IPS DF 6.9 (cell line): ENCODE data around the gene ABHD6.

ENCODE experiments used
- DNase-seq: peaks from one replicate; pipeline ENCODE4 v3.0.0-alpha.2; 2013; ENCODE audit warnings: low read depth, low spot score
- H3K27ac ChIP-seq: one replicate; pipeline ENCODE4 v1.5.1; 2013; ENCODE audit warnings: low read length, control low read depth
- H3K27me3 ChIP-seq: 2 replicates; pipeline ENCODE4 v1.6.1; 2013; ENCODE audit warnings: mild to moderate bottlenecking, low read length; ENCODE audit not compliant: control insufficient read depth, insufficient read depth
- H3K36me3 ChIP-seq: 2 replicates; pipeline ENCODE4 v1.6.1; 2013; ENCODE audit warnings: low read length; ENCODE audit not compliant: control insufficient read depth, insufficient read depth
- H3K4me1 ChIP-seq: 2 replicates; pipeline ENCODE4 v1.6.1; 2013; ENCODE audit warnings: low read length; ENCODE audit not compliant: control insufficient read depth, insufficient read depth
- H3K4me3 ChIP-seq: 2 replicates; pipeline ENCODE4 v1.5.1; 2013; ENCODE audit warnings: mild to moderate bottlenecking, low read length
- H3K9me3 ChIP-seq: 2 replicates; pipeline ENCODE4 v1.6.1; 2013; ENCODE audit warnings: low read length, inconsistent platforms; ENCODE audit not compliant: control insufficient read depth, insufficient read depth
- WGBS: extraction: QIAGEN DNeasy Blood & Tissue Kit; methylation state at CpG from one replicate; pipeline ENCODE4 v1.1.7; 2013; ENCODE audit warnings: mixed read lengths, missing lambda C conversion rate; ENCODE audit not compliant: insufficient read length, insufficient coverage; 5-methylcytosine and 5-hydroxymethylcytosine counted together

ABHD6 gene

GRCh38 chr3:58322793-58323192, 85.2 kb downstream of the ABHD6 start:
- Histone ChIP-seq H3K9me3 (no peaks in the 10 kb centered on the region), H3K27me3 (no peaks in the 10 kb centered on the region), H3K4me1 (peaks cover 4% of the 10 kb centered on the region; the same call in 1 of the 2 replicates), H3K27ac (no peak overlapping the region), H3K36me3 (no peaks in the 10 kb centered on the region; the same call in 1 of the 2 replicates), H3K4me3 (no peak overlapping the region)
- no CpG with 5 or more reads among the region's 1 CpG for WGBS
- DNase-seq, result no peak

- peaks cover 4% of the 10 kb centered on the region; the same call in 1 of the 2 replicates for H3K4me1 ChIP-seq
- H3K27ac ChIP-seq, result no peak overlapping the region
- no peak overlapping the region for H3K4me3 ChIP-seq
- H3K27me3 ChIP-seq, result no peaks in the 10 kb centered on the region
- no peaks in the 10 kb centered on the region for H3K36me3 ChIP-seq
- no CpG with 5 or more reads among the region's 3 CpGs for WGBS
- no peak for DNase-seq
- no peaks in the 10 kb centered on the region for H3K9me3 ChIP-seq
These were observed 86.2 kb downstream of the ABHD6 start for GRCh38 chr3:58323529-58324390.

- no peaks in the 10 kb centered on the region for H3K9me3 ChIP-seq
- peaks cover 4% of the 10 kb centered on the region; the same call in 1 of the 2 replicates for H3K4me1 ChIP-seq
- H3K4me3 ChIP-seq, result no peak overlapping the region
- H3K27ac ChIP-seq, result no peak overlapping the region
- DNase-seq, result no peak
- H3K36me3 ChIP-seq, result no peaks in the 10 kb centered on the region
- H3K27me3 ChIP-seq, result no peaks in the 10 kb centered on the region
- WGBS, result no CpG with 5 or more reads among the region's 7 CpGs
These were observed 87.1 kb downstream of the ABHD6 start for GRCh38 chr3:58324391-58325390.

- no CpG with 5 or more reads among the region's 2 CpGs for WGBS
- peaks cover 4% of the 10 kb centered on the region; the same call in 1 of the 2 replicates for H3K4me1 ChIP-seq
- no peaks in the 10 kb centered on the region for H3K9me3 ChIP-seq
- no peak for DNase-seq
- no peak overlapping the region for H3K27ac ChIP-seq
- no peak overlapping the region for H3K4me3 ChIP-seq
- H3K27me3 ChIP-seq, result no peaks in the 10 kb centered on the region
- no peaks in the 10 kb centered on the region for H3K36me3 ChIP-seq
These were observed 88.0 kb downstream of the ABHD6 start for GRCh38 chr3:58325525-58325992.

- WGBS, result no CpG with 5 or more reads among the region's 8 CpGs
- Histone ChIP-seq H3K4me3 (no peak overlapping the region), H3K27ac (no peak overlapping the region), H3K36me3 (no peaks in the 10 kb centered on the region), H3K4me1 (peaks cover under 1% of the 10 kb centered on the region; the same call in 1 of the 2 replicates), H3K9me3 (no peaks in the 10 kb centered on the region), H3K27me3 (no peaks in the 10 kb centered on the region)
- no peak for DNase-seq
These were observed 88.8 kb downstream of the ABHD6 start for GRCh38 chr3:58326267-58326900.

GRCh38 chr3:58329150-58329921, 91.7 kb downstream of the ABHD6 start:
- DNase-seq, result no peak
- no peaks in the 10 kb centered on the region for H3K36me3 ChIP-seq
- H3K4me1 ChIP-seq, result no peaks in the 10 kb centered on the region
- H3K4me3 ChIP-seq, result no peak overlapping the region
- no peaks in the 10 kb centered on the region for H3K27me3 ChIP-seq
- no peak overlapping the region for H3K27ac ChIP-seq
- H3K9me3 ChIP-seq, result no peaks in the 10 kb centered on the region
- no CpG with 5 or more reads among the region's 8 CpGs for WGBS

- DNase-seq, result no peak
- H3K4me1 ChIP-seq, result no peaks in the 10 kb centered on the region
- H3K36me3 ChIP-seq, result no peaks in the 10 kb centered on the region
- no peaks in the 10 kb centered on the region for H3K27me3 ChIP-seq
- H3K4me3 ChIP-seq, result no peak overlapping the region
- no peak overlapping the region for H3K27ac ChIP-seq
- no peaks in the 10 kb centered on the region for H3K9me3 ChIP-seq
- WGBS, result no CpG with 5 or more reads among the region's 5 CpGs
These were observed 92.4 kb downstream of the ABHD6 start for GRCh38 chr3:58329922-58330413.

- no peaks in the 10 kb centered on the region for H3K36me3 ChIP-seq
- H3K4me3 ChIP-seq, result no peak overlapping the region
- no peak for DNase-seq
- no CpG with 5 or more reads among the region's 4 CpGs for WGBS
- no peaks in the 10 kb centered on the region for H3K9me3 ChIP-seq
- no peak overlapping the region for H3K27ac ChIP-seq
- no peaks in the 10 kb centered on the region for H3K4me1 ChIP-seq
- H3K27me3 ChIP-seq, result no peaks in the 10 kb centered on the region
These were observed 94.1 kb downstream of the ABHD6 start for GRCh38 chr3:58331593-58332152.

- WGBS, result no CpG with 5 or more reads among the region's 79 CpGs
- Histone ChIP-seq H3K4me1 (no peaks in the 10 kb centered on the region), H3K27ac (no peak within 1 kb of the TSS), H3K27me3 (no peaks in the 10 kb centered on the region), H3K9me3 (no peaks in the 10 kb centered on the region), H3K4me3 (peak within 1 kb of the TSS; percentile 69), H3K36me3 (no peaks in the 10 kb centered on the region)
- DNase-seq, result no peak
These were observed 95.1 kb downstream of the ABHD6 start, which contains the start of gene PXK for GRCh38 chr3:58332575-58333188. TSS of gene PXK (plus strand) at chr3:58332892. CDS start at chr3:58332989, 97 bp downstream.
